OCI-LY7 (cell line): Measurements from ENCODE around the gene ECHDC1.

ENCODE experiments used
- CTCF ChIP-seq: fragments of 200-600 bp; sonication (generic); conservative IDR thresholded peaks from 2 replicates; pipeline ENCODE4 v1.5.1; 2014; ENCODE audit warnings: mild to moderate bottlenecking, antibody characterized with exemption, low read length, moderate library complexity, mixed read lengths
- EZH2phosphoT487 ChIP-seq: fragments of 200-600 bp; sonication (generic); IDR thresholded peaks from 2 replicates; pipeline ENCODE4 v1.6.1; 2018; ENCODE audit warnings: low read depth, borderline replicate concordance, mild to moderate bottlenecking, mixed run types, antibody characterized with exemption, low read length, moderate library complexity, mixed read lengths

- TF ChIP-seq CTCF (no peak), EZH2phosphoT487 (no peak)
Observed at GRCh38 chr6:127247114-127248096, 96.0 kb downstream of the ECHDC1 start.
